Measurements from ENCODE around the gene RORC. TPM values are rescaled to one million over a fixed set of nuclear protein-coding genes. Genes with fewer than 3 reads are reported as not detected.

Gene RORC
- total RNA-seq, 4 donors from 2014 or later: 0.13 to 1.8 (median 1.4) TPM; not detected in 1

DNA sequence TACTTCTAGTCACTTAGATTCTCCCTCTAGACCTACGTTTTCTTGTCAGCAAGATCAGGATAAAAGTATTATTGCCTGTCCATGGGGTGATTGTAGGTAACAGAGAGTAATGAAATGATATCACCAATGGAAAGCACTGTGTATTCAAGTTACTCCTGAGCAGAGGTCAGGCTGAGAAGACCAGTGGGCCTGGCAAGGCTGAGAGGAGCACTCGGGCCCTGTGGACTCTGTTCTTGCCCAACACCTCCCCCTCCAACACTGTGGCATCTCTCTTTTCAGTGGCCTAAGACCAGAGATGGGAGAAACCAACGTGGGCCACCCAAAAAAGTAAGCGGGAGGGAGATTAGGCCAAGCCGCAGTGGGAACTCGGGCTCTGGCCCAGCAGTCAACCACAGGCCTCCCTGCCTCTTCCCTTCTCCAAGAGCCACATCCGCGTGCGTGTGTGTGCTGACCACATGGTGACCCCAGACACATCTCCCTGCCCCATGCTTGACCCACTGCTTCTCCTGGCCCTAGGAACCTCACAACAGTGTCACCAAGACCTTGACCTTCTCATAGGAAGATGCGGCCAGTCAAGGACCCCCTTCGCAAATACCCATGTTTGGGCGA lies 12.3 kb downstream of the RORC start:
- H3K4me1 ChIP-seq: no peaks in the 10 kb centered on the region
- H3K4me3 ChIP-seq: no peak overlapping the region
- H3K36me3 ChIP-seq: no peaks in the 10 kb centered on the region
- peaks cover 27% of the 10 kb centered on the region for H3K27me3 ChIP-seq
- TF ChIP-seq, protein P1, sequence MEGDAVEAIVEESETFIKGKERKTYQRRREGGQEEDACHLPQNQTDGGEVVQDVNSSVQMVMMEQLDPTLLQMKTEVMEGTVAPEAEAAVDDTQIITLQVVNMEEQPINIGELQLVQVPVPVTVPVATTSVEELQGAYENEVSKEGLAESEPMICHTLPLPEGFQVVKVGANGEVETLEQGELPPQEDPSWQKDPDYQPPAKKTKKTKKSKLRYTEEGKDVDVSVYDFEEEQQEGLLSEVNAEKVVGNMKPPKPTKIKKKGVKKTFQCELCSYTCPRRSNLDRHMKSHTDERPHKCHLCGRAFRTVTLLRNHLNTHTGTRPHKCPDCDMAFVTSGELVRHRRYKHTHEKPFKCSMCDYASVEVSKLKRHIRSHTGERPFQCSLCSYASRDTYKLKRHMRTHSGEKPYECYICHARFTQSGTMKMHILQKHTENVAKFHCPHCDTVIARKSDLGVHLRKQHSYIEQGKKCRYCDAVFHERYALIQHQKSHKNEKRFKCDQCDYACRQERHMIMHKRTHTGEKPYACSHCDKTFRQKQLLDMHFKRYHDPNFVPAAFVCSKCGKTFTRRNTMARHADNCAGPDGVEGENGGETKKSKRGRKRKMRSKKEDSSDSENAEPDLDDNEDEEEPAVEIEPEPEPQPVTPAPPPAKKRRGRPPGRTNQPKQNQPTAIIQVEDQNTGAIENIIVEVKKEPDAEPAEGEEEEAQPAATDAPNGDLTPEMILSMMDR (IDR thresholded peaks at IDR 0.05): no peak
- no peak for TF ChIP-seq EP300 (IDR thresholded peaks at IDR 0.05)
- 65 to 95% methylated on average over 2 to 8 of the region's 12 CpGs for WGBS, 2 donors (ENCODE audit: low coverage in 1 of 2)
- no peak overlapping the region for H3K27ac ChIP-seq
- H3K9me3 ChIP-seq: no peaks in the 10 kb centered on the region
- no peak for ATAC-seq

GRCh38 chr1:151817353-151817730 lies 14.3 kb downstream of the RORC start:
- no peak for TF ChIP-seq POLR2AphosphoS5 (IDR thresholded peaks at IDR 0.05)
- no peak for TF ChIP-seq POLR2A (IDR thresholded peaks at IDR 0.05)
- TF ChIP-seq, protein P1 (IDR thresholded peaks at IDR 0.05): no peak
- no peak for TF ChIP-seq EP300 (IDR thresholded peaks at IDR 0.05)
- no peak for ATAC-seq
- Histone ChIP-seq H3K27me3 (peaks cover 16% of the 10 kb centered on the region), H3K9me3 (no peaks in the 10 kb centered on the region), H3K36me3 (no peaks in the 10 kb centered on the region), H3K27ac (no peak overlapping the region), H3K4me1 (no peaks in the 10 kb centered on the region), H3K4me3 (no peak overlapping the region)
- 40 to 42% methylated on average over 1 to 2 of the region's 7 CpGs for WGBS, 2 donors (ENCODE audit: low coverage in 1 of 2)

GRCh38 chr1:151816548-151817352 lies 14.9 kb downstream of the RORC start:
- 80% methylated on average over 4 to 7 of the region's 26 CpGs for WGBS, 2 donors (ENCODE audit: low coverage in 1 of 2)

GRCh38 chr1:151815716-151816327 lies 15.8 kb downstream of the RORC start:
- no peak for TF ChIP-seq EP300 (IDR thresholded peaks at IDR 0.05)
- TF ChIP-seq, protein P1 (IDR thresholded peaks at IDR 0.05): no peak
- no peak for TF ChIP-seq POLR2A (IDR thresholded peaks at IDR 0.05)
- TF ChIP-seq POLR2AphosphoS5 (IDR thresholded peaks at IDR 0.05): no peak
- Histone ChIP-seq H3K4me3 (no peak overlapping the region), H3K27me3 (peaks cover 9% of the 10 kb centered on the region), H3K4me1 (no peaks in the 10 kb centered on the region), H3K36me3 (no peaks in the 10 kb centered on the region), H3K27ac (no peak overlapping the region), H3K9me3 (no peaks in the 10 kb centered on the region)
- ATAC-seq: no peak
- 85% methylated on average over 9 of the region's 12 CpGs; no CpG with 5 or more reads in 1 of the 2 donors for WGBS, 2 donors (ENCODE audit: low coverage in 1 of 2)

More at GRCh38 chr1:151816548-151817352, 14.9 kb downstream of the RORC start:
- ATAC-seq: no peak
- no peaks in the 10 kb centered on the region for H3K9me3 ChIP-seq
- no peaks in the 10 kb centered on the region for H3K4me1 ChIP-seq
- peaks cover 10% of the 10 kb centered on the region for H3K27me3 ChIP-seq
- no peak overlapping the region for H3K27ac ChIP-seq
- TF ChIP-seq POLR2A (IDR thresholded peaks at IDR 0.05): no peak
- TF ChIP-seq POLR2AphosphoS5 (IDR thresholded peaks at IDR 0.05): no peak
- TF ChIP-seq, protein P1 (IDR thresholded peaks at IDR 0.05): no peak
- no peak for TF ChIP-seq EP300 (IDR thresholded peaks at IDR 0.05)
- H3K4me3 ChIP-seq: no peak overlapping the region
- no peaks in the 10 kb centered on the region for H3K36me3 ChIP-seq
